Brain pericyte (primary cell): ENCODE results near the gene DCP1B.

Experiments
- DNase-seq: peaks from one replicate; pipeline ENCODE4 v3.0.0-alpha.2; 2012; ENCODE audit warnings: low read depth, low spot score

The DCP1B gene

GRCh38 chr12:1919763-1920162 is 84.5 kb downstream of the DCP1B start:
- no peak for DNase-seq

GRCh38 chr12:1919284-1919683 is 85.0 kb downstream of the DCP1B start:
- no peak for DNase-seq

GRCh38 chr12:1918884-1919236 is 85.4 kb downstream of the DCP1B start:
- no peak for DNase-seq

GRCh38 chr12:1918081-1918883 is 86.0 kb downstream of the DCP1B start, which contains the start of gene CACNA2D4:
TSS of gene CACNA2D4 (minus strand) at chr12:1918652. CDS start at chr12:1918473, 179 bp downstream.
- DNase-seq, result no peak

- no peak for DNase-seq
Observed at GRCh38 chr12:1917172-1918070, 86.8 kb downstream of the DCP1B start.

GRCh38 chr12:1916371-1917171 is 87.7 kb downstream of the DCP1B start:
- no peak for DNase-seq

GRCh38 chr12:1915082-1915968 is 88.9 kb downstream of the DCP1B start:
- DNase-seq, result no peak

GRCh38 chr12:1914114-1914911 is 89.9 kb downstream of the DCP1B start:
- DNase-seq, result no peak

- DNase-seq, result no peak
Observed at GRCh38 chr12:1913377-1914113, 90.7 kb downstream of the DCP1B start.

- DNase-seq, result no peak
Observed at GRCh38 chr12:1912580-1913376, 91.5 kb downstream of the DCP1B start.

- DNase-seq, result no peak
Observed at GRCh38 chr12:1911598-1912575, 92.4 kb downstream of the DCP1B start.

GRCh38 chr12:1910468-1910867 is 93.8 kb downstream of the DCP1B start:
- no peak for DNase-seq

- no peak for DNase-seq
Observed at GRCh38 chr12:1908758-1909157, 95.5 kb downstream of the DCP1B start.

- DNase-seq, result no peak
Observed at GRCh38 chr12:1907652-1908611, 96.3 kb downstream of the DCP1B start.

GRCh38 chr12:1906579-1906978 is 97.7 kb downstream of the DCP1B start:
- DNase-seq, result no peak

GRCh38 chr12:1904875-1905274 is 99.4 kb downstream of the DCP1B start:
- no peak for DNase-seq
